ENCODE measurements around the gene AMMECR1. TPM values are rescaled to one million over a fixed set of nuclear protein-coding genes. Genes with fewer than 3 reads are reported as not detected.
A peak's percentile ranks its signal among the peaks of the same experiment; 100 is the strongest.

Gene AMMECR1
- total RNA-seq, 3 donors from 2014 or later: 4.1 to 10.7 (median 8.2) TPM

- Histone ChIP-seq H3K9me3 (no peaks in the 10 kb centered on the region), H3K4me3 (no peak overlapping the region), H3K4me1 (ENCODE audit: low read depth) (no peaks in the 10 kb centered on the region), H3K36me3 (ENCODE audit: low read depth) (no peaks in the 10 kb centered on the region)
- TF ChIP-seq, protein P1, sequence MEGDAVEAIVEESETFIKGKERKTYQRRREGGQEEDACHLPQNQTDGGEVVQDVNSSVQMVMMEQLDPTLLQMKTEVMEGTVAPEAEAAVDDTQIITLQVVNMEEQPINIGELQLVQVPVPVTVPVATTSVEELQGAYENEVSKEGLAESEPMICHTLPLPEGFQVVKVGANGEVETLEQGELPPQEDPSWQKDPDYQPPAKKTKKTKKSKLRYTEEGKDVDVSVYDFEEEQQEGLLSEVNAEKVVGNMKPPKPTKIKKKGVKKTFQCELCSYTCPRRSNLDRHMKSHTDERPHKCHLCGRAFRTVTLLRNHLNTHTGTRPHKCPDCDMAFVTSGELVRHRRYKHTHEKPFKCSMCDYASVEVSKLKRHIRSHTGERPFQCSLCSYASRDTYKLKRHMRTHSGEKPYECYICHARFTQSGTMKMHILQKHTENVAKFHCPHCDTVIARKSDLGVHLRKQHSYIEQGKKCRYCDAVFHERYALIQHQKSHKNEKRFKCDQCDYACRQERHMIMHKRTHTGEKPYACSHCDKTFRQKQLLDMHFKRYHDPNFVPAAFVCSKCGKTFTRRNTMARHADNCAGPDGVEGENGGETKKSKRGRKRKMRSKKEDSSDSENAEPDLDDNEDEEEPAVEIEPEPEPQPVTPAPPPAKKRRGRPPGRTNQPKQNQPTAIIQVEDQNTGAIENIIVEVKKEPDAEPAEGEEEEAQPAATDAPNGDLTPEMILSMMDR (IDR thresholded peaks at IDR 0.05): no peak
- no peak for DNase-seq
- ATAC-seq: peak; percentile 42
- intact Hi-C loops (cut with DNase I, micrococcal nuclease): no loop called here
These were observed 144.4 kb downstream of the AMMECR1 start for GRCh38 chrX:110173192-110174175.

GRCh38 chrX:110172215-110172614 is 145.7 kb downstream of the AMMECR1 start:
- TF ChIP-seq, protein P1 (IDR thresholded peaks at IDR 0.05): no peak
- Histone ChIP-seq H3K4me1 (ENCODE audit: low read depth) (no peaks in the 10 kb centered on the region), H3K36me3 (ENCODE audit: low read depth) (no peaks in the 10 kb centered on the region), H3K9me3 (no peaks in the 10 kb centered on the region), H3K4me3 (no peak overlapping the region)
- DNase-seq (no peak), ATAC-seq (peak; percentile 38)
- intact Hi-C loops (cut with DNase I, micrococcal nuclease): no loop called here

DNA sequence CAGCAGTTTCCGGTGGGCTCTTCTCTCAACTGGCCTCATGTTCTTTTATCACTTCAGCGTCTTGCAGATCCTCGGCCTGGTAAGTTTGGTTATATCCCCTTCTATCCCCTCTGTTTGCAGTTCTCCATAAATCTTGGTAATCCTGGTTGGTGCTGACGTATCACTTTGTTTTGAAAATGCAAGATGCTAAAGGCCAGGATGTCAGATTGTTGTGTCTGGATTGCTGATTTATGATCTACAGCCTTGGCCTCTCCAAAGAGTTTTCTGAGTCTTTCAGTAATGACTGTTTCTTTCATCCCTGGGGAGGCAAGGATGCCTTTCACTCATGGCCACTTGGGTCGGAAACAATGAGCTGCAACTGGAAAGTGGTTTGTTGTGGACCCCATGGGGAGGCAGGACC is 146.4 kb downstream of the AMMECR1 start:
- H3K4me3 ChIP-seq: no peak overlapping the region
- TF ChIP-seq, protein P1 (IDR thresholded peaks at IDR 0.05): no peak
- H3K9me3 ChIP-seq: no peaks in the 10 kb centered on the region
- DNase-seq (no peak), ATAC-seq (no peak)
- no peaks in the 10 kb centered on the region for H3K4me1 ChIP-seq (ENCODE audit: low read depth)
- H3K36me3 ChIP-seq (ENCODE audit: low read depth): no peaks in the 10 kb centered on the region
- intact Hi-C loops (cut with DNase I, micrococcal nuclease): no loop called here

DNA sequence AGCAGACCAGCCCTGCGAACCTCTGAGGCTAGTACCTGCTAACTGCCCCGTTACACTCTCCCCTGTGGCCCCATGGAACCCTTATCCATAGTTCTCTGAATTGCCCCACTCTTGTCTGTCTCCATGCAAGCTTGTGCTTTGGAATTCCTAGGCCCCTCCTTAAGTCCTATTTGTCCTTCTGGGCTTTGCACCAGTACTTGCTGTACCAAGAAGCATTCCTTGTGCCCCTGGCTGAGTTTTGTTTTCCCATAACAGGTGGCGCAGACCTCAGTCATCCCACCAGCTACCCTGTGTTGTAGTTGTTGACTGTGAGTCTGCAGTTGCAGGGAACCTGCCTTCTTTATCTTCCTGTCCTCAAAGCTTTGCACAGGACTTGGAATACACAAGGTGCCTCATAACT is 147.9 kb downstream of the AMMECR1 start:
- H3K36me3 ChIP-seq (ENCODE audit: low read depth): no peaks in the 10 kb centered on the region
- H3K4me3 ChIP-seq: no peak overlapping the region
- H3K9me3 ChIP-seq: no peaks in the 10 kb centered on the region
- DNase-seq (no peak), ATAC-seq (no peak)
- intact Hi-C loops (cut with DNase I, micrococcal nuclease): no loop called here
- H3K4me1 ChIP-seq (ENCODE audit: low read depth): no peaks in the 10 kb centered on the region
- TF ChIP-seq, protein P1 (IDR thresholded peaks at IDR 0.05): no peak

- intact Hi-C loops (cut with DNase I, micrococcal nuclease): no loop called here
- no peak for ATAC-seq
- no peaks in the 10 kb centered on the region for H3K9me3 ChIP-seq
- TF ChIP-seq, protein P1 (IDR thresholded peaks at IDR 0.05): no peak
- no peaks in the 10 kb centered on the region for H3K4me1 ChIP-seq (ENCODE audit: low read depth)
- H3K4me3 ChIP-seq: no peak overlapping the region
- H3K36me3 ChIP-seq (ENCODE audit: low read depth): no peaks in the 10 kb centered on the region
- no peak for DNase-seq
These were observed 149.3 kb downstream of the AMMECR1 start for GRCh38 chrX:110168585-110168984.

All from mucosa of descending colon (tissue), 3 donors.